HG03060 (cell line): Measurements from ENCODE around the gene SDC1.

Source experiments
- ATAC-seq: cut with Tn5 transposase; IDR thresholded peaks from one replicate; pipeline ENCODE4 v1.9.1; 2021; ENCODE audit warnings: low read depth, moderate number of reproducible peaks; ENCODE audit not compliant: unreplicated experiment

The SDC1 gene

DNA sequence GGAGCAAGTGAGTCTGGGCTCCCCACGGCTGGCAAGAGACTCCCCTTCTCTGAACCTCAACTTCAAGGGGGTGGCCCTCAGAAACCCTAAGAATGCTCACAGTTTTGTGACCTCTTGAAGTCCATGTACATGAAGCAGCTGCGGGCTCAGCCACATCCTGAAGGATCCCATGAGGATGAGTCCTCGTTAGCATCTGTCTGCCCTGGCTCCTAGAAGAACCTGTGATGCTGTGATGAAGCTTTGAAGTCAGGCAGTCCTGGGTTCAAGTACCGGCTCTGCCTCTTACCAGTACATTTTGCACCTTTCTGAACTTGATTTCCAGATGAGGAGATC, 38.1 kb downstream of the SDC1 start:
- no peak for ATAC-seq

GRCh38 chr2:20186078-20186854, 38.7 kb downstream of the SDC1 start:
- ATAC-seq = no peak

DNA sequence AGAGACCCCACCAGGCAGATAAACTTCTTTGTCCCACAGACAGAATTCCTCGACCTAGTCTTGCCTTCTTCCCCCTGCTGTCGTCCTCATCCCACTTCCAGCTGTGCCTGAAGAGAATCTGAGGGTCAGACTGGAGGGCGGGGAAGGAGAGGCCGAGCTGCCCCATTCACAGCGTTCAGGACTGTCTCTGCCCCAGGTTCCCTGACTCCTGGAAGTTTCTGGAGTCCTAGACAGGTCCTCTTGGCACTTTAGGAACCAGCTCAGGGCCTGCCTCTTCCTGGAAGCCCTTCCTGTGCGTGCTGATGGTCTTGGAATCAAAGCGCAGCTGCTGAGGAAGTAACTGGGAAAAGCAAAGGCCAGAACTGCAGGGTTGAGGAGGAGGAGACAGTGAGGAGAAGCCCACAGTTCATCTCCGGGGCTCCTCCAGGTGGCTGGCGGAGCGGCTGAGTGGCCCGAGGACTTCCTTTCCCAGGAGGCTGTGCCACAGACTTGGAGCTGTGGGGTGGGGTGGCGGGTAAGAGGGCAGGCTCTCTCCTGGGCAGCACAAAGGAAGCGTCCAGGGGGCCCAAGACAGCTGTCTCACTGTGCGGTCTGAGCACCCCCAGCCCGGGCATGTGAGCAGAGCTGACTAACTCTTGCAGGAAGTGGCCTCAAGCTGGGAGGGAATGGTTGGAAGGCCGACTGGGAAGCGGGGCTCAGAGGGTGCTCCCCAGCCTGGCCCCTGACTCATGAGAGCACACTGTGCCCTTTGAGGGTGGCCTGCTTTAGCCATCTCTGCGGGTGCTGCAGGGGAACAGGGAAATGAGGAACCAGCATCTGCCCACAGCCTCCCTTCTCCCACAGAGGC, 39.5 kb downstream of the SDC1 start:
- no peak for ATAC-seq

DNA sequence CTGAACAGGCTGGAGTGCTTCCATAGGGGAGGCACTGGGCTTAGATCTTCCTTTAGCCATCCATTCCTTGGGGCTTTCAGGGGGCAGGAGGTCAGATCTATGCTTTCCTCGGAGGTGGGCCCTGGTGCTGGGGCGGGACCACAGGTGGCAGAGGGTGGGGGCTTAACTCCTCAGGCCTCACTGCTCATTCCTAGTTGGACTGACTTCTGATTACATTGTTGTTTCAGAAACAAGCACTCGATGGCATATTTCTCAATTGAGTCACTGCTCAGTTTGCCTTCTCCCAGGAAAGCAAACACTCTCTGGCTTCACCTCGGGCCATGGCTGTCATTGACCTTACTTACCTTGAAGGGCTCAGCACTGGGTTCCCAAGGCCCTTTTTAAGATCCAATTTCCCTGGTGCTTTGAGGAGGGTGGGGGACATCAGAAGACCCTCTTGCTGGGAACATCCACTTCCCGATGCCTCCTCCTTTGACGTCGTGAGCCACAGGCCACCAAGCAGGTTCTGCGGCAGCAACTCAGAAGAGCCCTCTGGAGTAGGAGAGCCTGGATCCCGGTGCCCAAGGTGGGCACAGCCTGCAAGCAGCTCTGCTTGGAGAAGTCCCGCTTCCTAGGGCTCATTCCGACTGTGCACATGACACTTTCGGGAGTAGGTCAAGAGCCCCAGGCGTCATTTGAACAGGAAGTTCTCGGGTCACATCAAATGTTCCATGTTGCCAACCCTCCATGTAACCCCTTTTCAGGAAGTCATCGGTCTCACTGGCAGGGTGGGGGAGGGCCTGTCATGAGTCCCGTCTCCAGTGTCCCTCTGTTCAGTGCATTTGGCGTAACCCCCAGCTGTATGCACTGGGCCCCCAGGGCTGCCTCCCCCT, 40.6 kb downstream of the SDC1 start:
- ATAC-seq = no peak

DNA sequence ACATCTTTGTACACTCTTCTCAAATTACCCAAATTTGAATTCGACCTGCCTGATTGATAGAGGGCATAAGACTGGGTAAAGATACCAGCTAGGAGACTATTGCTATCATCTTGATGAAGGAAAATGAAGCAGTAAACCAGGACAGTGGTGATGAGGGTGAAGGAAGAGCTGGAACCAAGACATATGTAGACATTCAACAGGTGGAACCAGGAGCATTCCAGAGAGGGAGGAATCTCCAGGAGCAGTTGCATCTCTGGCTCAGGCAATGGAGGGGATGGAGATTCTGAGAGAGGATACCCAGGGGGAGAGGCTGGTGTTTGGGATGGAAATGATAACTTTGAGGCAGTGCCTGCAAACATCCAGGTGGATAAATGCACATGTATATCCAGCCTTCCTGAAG, 41.6 kb downstream of the SDC1 start:
- ATAC-seq = no peak

DNA sequence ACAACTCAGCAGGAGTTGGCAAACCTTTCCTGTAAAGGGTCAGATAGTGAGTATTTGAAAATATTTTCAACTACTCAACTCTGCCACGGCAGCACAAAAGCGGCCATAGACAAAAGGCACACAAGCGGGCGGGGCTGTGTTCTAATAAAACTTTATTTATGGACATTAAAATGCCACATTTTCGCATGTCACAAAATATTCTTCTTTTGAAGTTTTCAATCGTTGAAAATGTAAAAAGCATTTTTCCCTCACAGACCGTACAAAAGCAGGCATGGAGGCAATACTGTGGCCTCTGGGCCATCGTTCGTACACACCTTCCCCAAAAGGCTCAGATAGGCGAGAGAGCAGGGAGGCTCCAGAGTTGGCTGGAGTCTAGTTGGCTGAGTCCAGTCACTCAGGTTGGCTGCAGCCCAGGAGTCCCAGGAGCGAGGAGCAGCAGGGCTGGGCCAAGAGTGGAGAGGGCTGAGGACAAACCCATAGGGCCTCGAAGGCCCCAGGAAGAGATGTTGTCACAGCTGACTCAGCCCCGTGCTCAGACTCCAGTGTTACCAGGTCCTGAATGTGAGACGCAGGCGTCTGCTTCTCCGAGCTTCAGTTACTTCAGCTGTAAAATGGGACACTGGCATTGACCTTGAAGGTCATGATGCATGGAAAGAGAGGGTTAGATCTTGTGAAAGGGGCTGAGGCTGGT, 42.5 kb downstream of the SDC1 start:
- ATAC-seq = no peak

DNA sequence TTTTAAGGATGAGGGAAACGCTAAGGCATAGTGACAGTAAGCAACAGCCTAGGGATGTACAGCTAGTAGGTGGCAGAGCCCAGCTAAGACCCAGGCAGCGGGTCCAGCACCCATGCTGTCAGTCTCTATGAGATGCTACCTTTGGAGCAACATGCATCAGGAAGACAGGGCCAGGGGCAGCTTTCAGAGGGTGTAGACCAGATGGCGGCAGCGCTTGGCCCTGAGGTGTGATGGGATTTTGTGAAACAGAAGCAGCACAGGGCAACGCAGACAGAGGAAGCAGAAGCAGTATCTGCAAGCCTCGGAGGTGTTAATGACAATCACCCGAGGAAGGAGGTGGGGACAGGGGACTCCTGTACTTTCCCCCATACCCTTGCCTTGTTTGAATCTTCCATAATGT, 43.2 kb downstream of the SDC1 start:
- no peak for ATAC-seq

GRCh38 chr2:20180676-20181648, 44.0 kb downstream of the SDC1 start:
- ATAC-seq = no peak

- no peak for ATAC-seq
These were observed 45.0 kb downstream of the SDC1 start for GRCh38 chr2:20179755-20180594.

- no peak for ATAC-seq
These were observed 45.5 kb downstream of the SDC1 start for GRCh38 chr2:20179466-20179754.

GRCh38 chr2:20178666-20179465, 46.1 kb downstream of the SDC1 start:
- ATAC-seq = no peak

DNA sequence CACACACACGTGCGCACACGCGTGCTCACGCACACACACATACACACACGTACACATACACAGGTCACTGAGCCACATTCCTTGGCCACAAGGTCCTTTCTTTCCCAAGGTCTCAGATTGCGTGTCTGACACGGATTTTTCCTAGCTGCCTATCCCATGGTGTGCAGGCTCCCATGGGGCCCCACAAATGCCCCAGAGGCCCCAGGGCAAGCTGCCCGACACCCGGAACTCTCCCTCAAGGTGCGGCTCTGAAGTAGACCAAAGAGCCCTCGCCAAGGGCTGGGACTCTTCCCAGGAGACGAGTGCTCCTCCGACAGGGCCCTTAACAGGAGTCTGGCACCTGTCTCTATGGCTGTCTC, 46.7 kb downstream of the SDC1 start:
- no peak for ATAC-seq

GRCh38 chr2:20177556-20178248, 47.2 kb downstream of the SDC1 start:
- no peak for ATAC-seq

GRCh38 chr2:20176760-20177159, 48.2 kb downstream of the SDC1 start:
- no peak for ATAC-seq

GRCh38 chr2:20175931-20176330, 49.0 kb downstream of the SDC1 start:
- ATAC-seq = no peak

GRCh38 chr2:20175267-20175666, 49.7 kb downstream of the SDC1 start:
- no peak for ATAC-seq

- ATAC-seq = no peak
These were observed 50.5 kb downstream of the SDC1 start for GRCh38 chr2:20174410-20174809.
